Measurements from ENCODE around the gene RNF10.
"Not testable (repeated sequence)": the region's sequence is repeated elsewhere in the genome, so short reads cannot be mapped to it uniquely, and the experiment has no call there.

Gene RNF10

DNA sequence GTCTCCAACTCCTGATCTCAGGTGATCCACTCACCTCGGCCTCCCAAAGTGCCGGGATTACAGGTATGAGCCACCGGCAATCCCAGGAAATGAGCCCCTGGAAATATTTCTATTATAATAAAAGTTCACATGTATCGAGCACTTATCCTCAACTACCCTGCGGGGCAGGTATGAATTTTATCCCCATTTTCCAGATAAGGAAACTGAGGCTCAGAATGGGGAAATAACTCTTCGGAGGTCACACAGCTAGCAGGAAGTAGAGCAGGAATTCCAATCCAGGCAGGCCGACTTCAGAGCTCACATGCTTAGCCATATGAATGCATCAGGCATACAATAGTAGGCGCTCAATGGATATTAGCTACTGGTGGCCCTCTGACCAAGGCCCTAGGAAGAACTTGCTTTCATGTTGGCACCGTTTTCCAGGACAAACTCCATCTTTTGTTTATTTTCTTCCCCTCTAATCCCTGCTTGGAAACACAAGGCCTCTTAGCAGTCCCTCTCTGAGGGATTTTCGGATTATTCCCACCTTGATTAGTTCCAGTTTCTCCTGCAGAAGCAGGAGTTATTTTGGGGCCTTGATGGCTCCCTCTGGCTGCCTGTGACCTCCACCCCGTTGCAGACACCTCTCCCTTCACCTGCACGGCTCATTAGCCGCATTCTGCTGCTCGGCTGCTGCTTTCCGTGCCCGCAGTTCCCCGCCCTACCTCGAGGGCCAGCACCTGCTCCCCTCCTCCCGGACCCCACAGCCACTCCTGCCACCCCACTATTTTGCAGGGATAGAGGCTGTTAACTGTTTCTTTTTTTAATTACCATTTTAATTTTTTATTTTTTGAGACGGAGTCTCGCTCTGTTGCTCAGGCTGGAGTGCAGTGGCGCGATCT is 65.8 kb downstream of the RNF10 start:
- Mint-ChIP-seq H3K4me3 (no peak overlapping the region), H3K4me1 (ENCODE audit: low read depth) (no peaks in the 10 kb centered on the region), H3K9me3 (ENCODE audit: low read depth) (no peaks in the 10 kb centered on the region), H3K27ac (no peak overlapping the region), H3K36me3 (no peaks in the 10 kb centered on the region), H3K27me3 (no peaks in the 10 kb centered on the region)

DNA sequence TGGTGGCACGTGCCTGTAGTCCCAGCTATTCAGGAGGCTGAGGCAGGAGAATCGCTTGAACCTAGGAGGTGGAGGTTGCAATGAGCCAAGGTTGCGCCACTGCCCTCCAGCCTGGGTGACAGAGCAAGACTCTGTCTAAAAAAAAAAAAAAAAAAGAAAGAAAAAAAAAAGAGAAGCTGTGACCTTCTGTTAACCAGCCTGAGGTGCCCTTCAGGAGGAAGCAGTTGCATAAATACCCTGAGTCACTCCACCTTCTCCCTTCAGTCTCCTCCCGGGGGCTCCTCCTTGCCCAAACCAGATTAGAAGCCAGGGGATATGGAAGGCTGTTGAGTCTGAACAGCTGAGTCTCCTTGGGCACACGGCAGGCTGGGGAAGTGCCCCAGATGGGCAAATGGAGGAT is 68.3 kb downstream of the RNF10 start:
- H3K27ac Mint-ChIP-seq; H3K9me3 Mint-ChIP-seq (ENCODE audit: low read depth); H3K36me3 Mint-ChIP-seq; H3K4me1 Mint-ChIP-seq (ENCODE audit: low read depth); H3K27me3 Mint-ChIP-seq; H3K4me3 Mint-ChIP-seq: not testable (repeated sequence)

DNA sequence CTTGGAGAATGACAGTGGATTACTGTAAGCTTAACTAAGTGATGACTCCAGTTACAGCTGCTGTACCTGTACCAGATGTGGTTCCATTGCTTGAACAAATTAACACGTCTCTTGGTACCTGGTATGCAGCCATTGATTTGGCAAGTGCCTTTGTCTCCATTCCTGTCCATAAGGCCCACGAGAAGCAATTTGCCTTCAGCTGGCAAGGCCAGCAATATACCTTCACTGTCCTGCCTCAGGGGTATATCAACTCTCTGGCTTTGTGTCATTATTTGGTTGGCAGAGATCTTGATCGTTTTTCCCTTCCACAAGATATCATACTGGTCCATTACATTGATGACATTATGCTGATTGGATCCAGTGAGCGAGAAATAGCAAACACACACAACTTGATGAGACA is 76.4 kb downstream of the RNF10 start:
- H3K36me3 Mint-ChIP-seq, result no peaks in the 10 kb centered on the region
- no peak overlapping the region for H3K27ac Mint-ChIP-seq
- no peaks in the 10 kb centered on the region for H3K9me3 Mint-ChIP-seq (ENCODE audit: low read depth)
- no peak overlapping the region for H3K4me3 Mint-ChIP-seq
- H3K4me1 Mint-ChIP-seq (ENCODE audit: low read depth), result peaks cover 10% of the 10 kb centered on the region
- no peaks in the 10 kb centered on the region for H3K27me3 Mint-ChIP-seq

DNA sequence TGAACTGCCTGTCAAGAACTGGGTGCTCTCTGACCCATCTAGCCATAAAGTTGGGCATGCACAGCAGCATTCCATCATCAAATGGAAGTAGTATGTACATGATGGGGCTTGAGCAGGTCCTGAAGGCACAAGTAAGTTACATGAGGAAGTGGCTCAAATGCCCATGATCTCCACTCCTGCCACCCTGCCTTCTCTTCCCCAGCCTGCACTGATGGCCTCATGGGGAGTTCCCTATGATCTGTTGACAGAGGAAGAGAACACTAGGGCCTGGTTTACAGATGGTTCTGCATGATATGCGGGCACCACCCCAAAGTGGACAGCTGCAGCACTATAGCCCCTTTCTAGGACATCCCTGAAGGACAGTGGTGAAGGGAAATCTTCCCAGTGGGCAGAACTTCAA is 77.4 kb downstream of the RNF10 start:
- H3K27me3 Mint-ChIP-seq, H3K4me3 Mint-ChIP-seq: not testable (repeated sequence)

DNA sequence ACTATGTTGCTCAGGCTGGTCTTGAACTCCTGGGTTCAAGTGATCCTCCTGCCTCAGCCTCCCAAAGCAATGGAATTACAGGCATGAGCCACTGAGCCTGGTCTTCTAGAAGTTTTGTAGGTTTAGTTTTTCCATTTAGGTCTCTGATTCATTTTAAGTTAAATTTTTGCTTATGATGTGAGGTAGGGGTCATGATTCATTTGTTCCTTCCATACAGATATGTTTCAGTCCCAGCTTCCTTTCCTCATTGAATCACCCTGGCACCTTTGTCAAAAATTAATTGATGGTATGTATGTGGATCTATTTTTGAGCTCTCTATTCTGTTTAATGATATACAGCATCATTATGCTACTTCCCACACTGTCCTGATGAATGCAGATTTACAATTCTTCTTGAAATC is 80.7 kb downstream of the RNF10 start:
- Mint-ChIP-seq H3K4me1 (ENCODE audit: low read depth) (peaks cover 10% of the 10 kb centered on the region), H3K27ac (no peak overlapping the region), H3K4me3 (no peak overlapping the region), H3K27me3 (peaks cover 10% of the 10 kb centered on the region), H3K36me3 (no peaks in the 10 kb centered on the region), H3K9me3 (ENCODE audit: low read depth) (no peaks in the 10 kb centered on the region)

More for the DNA sequence above, 77.4 kb downstream of the RNF10 start:
- not testable (repeated sequence) for H3K27ac Mint-ChIP-seq; H3K9me3 Mint-ChIP-seq (ENCODE audit: low read depth); H3K36me3 Mint-ChIP-seq
- H3K4me1 Mint-ChIP-seq (ENCODE audit: low read depth), result peaks cover 10% of the 10 kb centered on the region

DNA sequence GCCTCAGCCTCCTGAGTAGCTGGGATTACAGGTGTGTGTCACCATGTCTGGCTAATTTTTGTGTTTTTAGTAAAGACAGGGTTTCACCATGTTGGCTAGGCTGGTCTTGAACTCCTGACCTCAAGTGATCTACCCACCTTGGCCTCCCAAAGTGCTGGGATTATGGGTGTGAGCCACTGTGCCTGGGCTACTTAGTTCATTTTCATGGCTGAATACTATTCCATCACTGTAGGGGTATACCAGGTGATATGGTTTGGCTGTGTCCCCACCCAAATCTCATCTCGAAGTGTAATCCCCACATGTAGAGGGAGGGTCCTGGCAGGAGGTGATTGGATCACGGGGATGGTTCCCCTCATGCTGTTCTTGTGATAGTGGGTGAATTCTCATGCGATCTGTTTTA is 83.0 kb downstream of the RNF10 start:
- Mint-ChIP-seq H3K27me3 (peaks cover 16% of the 10 kb centered on the region), H3K4me1 (ENCODE audit: low read depth) (peaks cover 10% of the 10 kb centered on the region)
- H3K9me3 Mint-ChIP-seq (ENCODE audit: low read depth); H3K36me3 Mint-ChIP-seq; H3K27ac Mint-ChIP-seq; H3K4me3 Mint-ChIP-seq: not testable (repeated sequence)

DNA sequence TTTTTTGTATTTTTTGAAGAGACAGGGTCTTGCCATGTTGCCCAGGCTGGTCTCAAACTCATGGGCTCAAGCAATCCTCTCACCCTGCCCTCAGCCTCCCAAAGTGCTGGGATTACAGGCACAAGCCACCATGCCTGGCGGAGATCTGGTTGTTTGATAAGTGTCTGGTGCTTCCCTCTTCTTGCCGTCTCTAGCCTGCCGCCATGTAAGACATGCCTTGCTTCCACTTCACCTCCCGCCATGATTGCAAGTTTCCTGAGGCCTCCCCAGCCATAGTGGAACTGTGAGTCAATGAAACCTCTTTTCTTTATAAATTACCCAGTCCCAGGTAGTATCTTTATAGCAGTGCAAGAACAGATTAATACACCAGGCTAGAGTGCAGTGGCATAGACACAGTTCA is 83.6 kb downstream of the RNF10 start:
- H3K36me3 Mint-ChIP-seq; H3K27ac Mint-ChIP-seq; H3K9me3 Mint-ChIP-seq (ENCODE audit: low read depth); H3K4me3 Mint-ChIP-seq: not testable (repeated sequence)
- Mint-ChIP-seq H3K27me3 (peaks cover 16% of the 10 kb centered on the region), H3K4me1 (ENCODE audit: low read depth) (peaks cover 10% of the 10 kb centered on the region)

DNA sequence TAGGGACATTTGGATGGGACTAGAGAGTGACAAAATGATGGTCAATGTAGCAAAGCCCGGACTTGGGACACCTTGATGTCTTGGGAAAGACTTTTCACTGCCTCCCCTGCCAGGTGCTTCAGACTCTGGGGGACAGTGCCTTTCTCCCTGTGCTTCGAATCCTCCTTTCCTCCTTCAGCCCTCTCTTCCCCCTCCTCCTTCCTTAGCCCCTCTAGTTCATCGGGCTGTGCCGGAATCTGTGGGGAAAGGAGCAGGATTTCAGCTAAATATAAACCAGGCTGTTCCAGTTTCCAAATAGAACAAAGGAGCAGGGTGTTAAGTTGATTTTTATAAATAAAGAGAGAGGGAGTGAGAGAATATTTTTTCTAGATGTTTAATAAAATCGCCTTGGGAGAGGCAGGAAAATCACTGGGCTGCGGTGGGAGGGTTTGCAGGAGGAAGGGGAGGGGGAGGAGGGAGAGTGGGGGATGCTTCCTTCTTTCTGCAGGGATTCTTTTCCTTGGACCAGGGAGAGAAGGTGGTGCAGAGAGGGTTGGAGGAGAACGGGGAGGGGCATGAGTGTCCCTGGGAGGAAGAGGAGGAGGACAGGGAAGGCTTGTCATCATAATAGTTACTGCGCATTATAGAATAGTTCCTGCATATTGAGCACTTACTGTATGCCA is 84.9 kb downstream of the RNF10 start:
- peaks cover 10% of the 10 kb centered on the region for H3K4me1 Mint-ChIP-seq (ENCODE audit: low read depth)
- peaks cover 2% of the 10 kb centered on the region for H3K36me3 Mint-ChIP-seq
- H3K27me3 Mint-ChIP-seq, result peaks cover 16% of the 10 kb centered on the region
- H3K4me3 Mint-ChIP-seq, result no peak overlapping the region
- no peak overlapping the region for H3K27ac Mint-ChIP-seq
- no peaks in the 10 kb centered on the region for H3K9me3 Mint-ChIP-seq (ENCODE audit: low read depth)

DNA sequence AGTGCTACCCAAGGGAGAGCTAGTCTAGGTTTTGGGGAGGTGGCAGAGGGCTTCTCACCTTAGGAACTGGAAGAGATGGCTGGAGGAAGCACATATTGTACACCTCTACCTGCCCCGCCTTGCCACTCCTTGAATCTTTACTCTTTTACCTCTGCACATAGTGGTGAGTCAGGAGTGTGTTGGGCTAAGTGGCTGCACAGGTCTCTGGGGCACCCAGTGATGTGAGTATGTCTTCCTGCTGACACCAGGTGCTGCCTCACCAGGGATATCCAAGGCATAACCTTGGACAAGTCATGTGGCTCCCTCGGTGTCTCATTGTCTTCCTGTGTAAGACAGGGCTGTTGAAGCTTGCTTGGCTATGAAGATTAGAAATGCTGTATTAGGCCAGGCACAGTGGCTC is 86.5 kb downstream of the RNF10 start:
- Mint-ChIP-seq H3K36me3 (peaks cover 2% of the 10 kb centered on the region), H3K27ac (no peak overlapping the region), H3K4me3 (no peak overlapping the region), H3K27me3 (peaks cover 16% of the 10 kb centered on the region), H3K4me1 (ENCODE audit: low read depth) (no peaks in the 10 kb centered on the region), H3K9me3 (ENCODE audit: low read depth) (no peaks in the 10 kb centered on the region)

DNA sequence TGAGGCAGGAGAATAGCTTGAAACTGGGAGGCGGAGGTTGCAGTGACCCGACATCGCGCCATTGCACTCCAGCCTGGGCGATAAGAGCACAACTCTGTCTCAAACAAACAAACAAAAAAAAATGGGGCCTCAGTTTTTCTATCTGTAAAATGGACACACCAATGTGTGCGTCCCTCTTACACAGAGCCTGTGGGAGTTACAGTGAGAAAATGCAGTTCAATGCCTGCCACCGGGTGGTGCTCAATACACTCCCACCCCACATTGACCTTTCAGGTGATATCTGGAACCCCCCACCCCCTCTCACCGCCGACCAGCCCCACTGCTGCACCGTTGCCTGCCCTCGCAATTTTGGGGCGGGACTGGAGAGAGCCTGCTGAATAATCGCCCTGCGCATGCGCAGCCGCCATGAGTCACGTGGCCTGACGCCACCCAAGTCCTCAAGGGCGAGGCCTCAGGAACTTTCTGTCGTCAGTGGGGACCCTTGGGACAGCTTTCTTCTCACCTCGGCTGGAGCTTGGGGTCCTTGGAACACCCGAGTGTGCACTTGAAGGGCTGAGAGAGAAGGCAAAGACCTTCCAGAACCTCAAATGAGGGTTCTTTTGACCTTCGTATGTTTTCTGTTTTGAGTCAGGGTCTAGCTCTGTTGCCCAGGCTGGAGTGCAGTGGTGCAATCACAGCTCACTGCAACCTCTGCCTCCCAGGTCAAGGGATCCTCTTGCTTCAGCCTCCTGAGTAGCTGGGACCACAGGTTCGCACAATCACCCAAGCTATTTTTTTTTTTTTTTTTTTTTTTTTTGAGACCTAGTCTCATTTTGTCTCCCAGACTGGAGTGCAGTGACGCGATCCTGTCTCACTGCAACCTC is 91.6 kb downstream of the RNF10 start:
- no peak overlapping the region for H3K27ac Mint-ChIP-seq
- no peaks in the 10 kb centered on the region for H3K4me1 Mint-ChIP-seq (ENCODE audit: low read depth)
- no peak overlapping the region for H3K4me3 Mint-ChIP-seq

More for the DNA sequence above, 91.6 kb downstream of the RNF10 start:
- Mint-ChIP-seq H3K36me3 (no peaks in the 10 kb centered on the region), H3K9me3 (ENCODE audit: low read depth) (no peaks in the 10 kb centered on the region), H3K27me3 (no peaks in the 10 kb centered on the region)

Data from activated naive CD8-positive, alpha-beta T cell (primary cell).